WERI-Rb-1 (cell line): Measurements from ENCODE around the gene EN2.

Source experiments
- DNase-seq: peaks from one replicate; pipeline ENCODE4 v3.0.0-alpha.2; 2020
- H3K27ac ChIP-seq: fragments of 250-450 bp; sonication (Bioruptor Pico); 2 replicates; pipeline ENCODE4 v1.5.1; 2020; ENCODE audit warnings: mild to moderate bottlenecking, moderate library complexity
- H3K27me3 ChIP-seq: fragments of 250-450 bp; sonication (Bioruptor Pico); 2 replicates; pipeline ENCODE4 v1.5.1; 2021; ENCODE audit warnings: mild to moderate bottlenecking, low read depth, moderate library complexity; ENCODE audit not compliant: insufficient read depth, severe bottlenecking
- H3K36me3 ChIP-seq: fragments of 250-450 bp; sonication (Bioruptor Pico); 2 replicates; pipeline ENCODE4 v1.5.1; 2020; ENCODE audit warnings: mild to moderate bottlenecking, moderate library complexity
- H3K4me3 ChIP-seq: 2 replicates; pipeline ENCODE4 v1.5.1; 2011; ENCODE audit warnings: low read depth, mild to moderate bottlenecking, control low read depth, low read length
- H3K9me3 ChIP-seq: fragments of 250-450 bp; sonication (Bioruptor Pico); 2 replicates; pipeline ENCODE4 v1.5.1; 2021; ENCODE audit warnings: mild to moderate bottlenecking, moderate library complexity; ENCODE audit not compliant: severe bottlenecking
- CTCF ChIP-seq: IDR thresholded peaks from 2 replicates; pipeline ENCODE4 v1.5.1; 2011; ENCODE audit warnings: low read depth, mild to moderate bottlenecking, control low read depth, inconsistent platforms, low read length

The EN2 gene

GRCh38 chr7:155450970-155451801 lies 6.7 kb upstream of the EN2 start:
- Histone ChIP-seq H3K9me3 (no peaks in the 10 kb centered on the region), H3K27me3 (peaks cover 94% of the 10 kb centered on the region), H3K4me3 (no peak overlapping the region), H3K36me3 (no peaks in the 10 kb centered on the region), H3K27ac (no peak overlapping the region)
- TF ChIP-seq CTCF, result no peak
- no peak for DNase-seq

GRCh38 chr7:155451840-155452239 lies 6.1 kb upstream of the EN2 start:
- Histone ChIP-seq H3K4me3 (no peak overlapping the region), H3K36me3 (no peaks in the 10 kb centered on the region), H3K9me3 (no peaks in the 10 kb centered on the region), H3K27ac (no peak overlapping the region), H3K27me3 (peaks cover 97% of the 10 kb centered on the region)
- no peak for TF ChIP-seq CTCF
- DNase-seq, result no peak

- no peak for TF ChIP-seq CTCF
- Histone ChIP-seq H3K27me3 (peaks cover 97% of the 10 kb centered on the region), H3K27ac (no peak overlapping the region), H3K9me3 (no peaks in the 10 kb centered on the region), H3K4me3 (no peak overlapping the region), H3K36me3 (no peaks in the 10 kb centered on the region)
- no peak for DNase-seq
Measured at GRCh38 chr7:155452505-155453295, 5.2 kb upstream of the EN2 start.

- Histone ChIP-seq H3K9me3 (no peaks in the 10 kb centered on the region), H3K4me3 (no peak overlapping the region), H3K27ac (no peak overlapping the region), H3K36me3 (no peaks in the 10 kb centered on the region), H3K27me3 (peaks cover 95% of the 10 kb centered on the region)
- no peak for DNase-seq
- no peak for TF ChIP-seq CTCF
Measured at GRCh38 chr7:155453296-155454182, 4.4 kb upstream of the EN2 start.

GRCh38 chr7:155454183-155455112 lies 3.5 kb upstream of the EN2 start:
- Histone ChIP-seq H3K4me3 (no peak overlapping the region), H3K27me3 (peaks cover 95% of the 10 kb centered on the region), H3K36me3 (no peaks in the 10 kb centered on the region), H3K27ac (no peak overlapping the region), H3K9me3 (no peaks in the 10 kb centered on the region)
- TF ChIP-seq CTCF, result no peak
- DNase-seq, result no peak
